Measurements from ENCODE around the gene ANKUB1. TPM values are rescaled to one million over a fixed set of nuclear protein-coding genes. Genes with fewer than 3 reads are reported as not detected.

ANKUB1 gene
- polyA plus RNA-seq, 4 donors: 0.17 TPM; not detected in 3

- no peak for DNase-seq (ENCODE audit: low read depth in 4 of 4, low spot score in 3 of 4)
Observed at GRCh38 chr3:149716984-149717383, 75.4 kb downstream of the ANKUB1 start.

GRCh38 chr3:149715247-149715646 lies 77.1 kb downstream of the ANKUB1 start:
- DNase-seq (ENCODE audit: low read depth in 4 of 4, low spot score in 3 of 4): no peak

GRCh38 chr3:149713730-149714654 lies 78.4 kb downstream of the ANKUB1 start:
- no peak for DNase-seq (ENCODE audit: low read depth in 4 of 4, low spot score in 3 of 4)

Other genes with a start within 250 kb of the ANKUB1 start
- gene WWTR1, start 134.5 kb downstream of the ANKUB1 start, polyA plus RNA-seq (ENCODE audit: insufficient read length in 4 of 4): 100 to 1,000 TPM in 3 of 4 donors, 10 to 100 TPM in 1; 93.4 to 109 (median 108) TPM
- 10 to 100 TPM; 55.9 to 75.3 (median 68.3) TPM for gene COMMD2, start 40.1 kb downstream of the ANKUB1 start, polyA plus RNA-seq (ENCODE audit: insufficient read length in 4 of 4)
- 100 to 1,000 TPM in 3 of 4 donors, 10 to 100 TPM in 1; 88.3 to 112 (median 110) TPM for gene RNF13, start 20.7 kb upstream of the ANKUB1 start, polyA plus RNA-seq (ENCODE audit: insufficient read length in 4 of 4)
- gene PFN2, start 178.3 kb upstream of the ANKUB1 start, polyA plus RNA-seq (ENCODE audit: insufficient read length in 4 of 4): 100 to 1,000 TPM; 413 to 521 (median 496) TPM

All from right renal pelvis (tissue), 4 donors.